Posterior vena cava (tissue), 2 donors: ENCODE data around the gene TMPRSS12. TPM values are rescaled to one million over a fixed set of nuclear protein-coding genes. Genes with fewer than 3 reads are reported as not detected.

Experiments used
- total RNA-seq, 2 donors: library from RNA; stranded (reverse); fragmentation: NEBNext Ultra II Directional; extraction: Animal tissue kit (Norgen Biotek cat#: 25700); gene quantifications; one replicate each; pipeline ENCODE4 v1.2.1, GENCODE V29; 2021
- donor health status: DM: yes; HTN: yes; CAD: no.
- donor health status: DM: yes; HTN: yes; CAD: no.

TMPRSS12 gene
- total RNA-seq, 2 donors from 2014 or later = not detected

Other genes starting within 250 kb of the TMPRSS12 start
- gene ATF1, start 78.8 kb upstream of the TMPRSS12 start, total RNA-seq = 10 to 100 TPM; 24.2 to 25.9 TPM
- not detected for gene HIGD1C, start 109.6 kb downstream of the TMPRSS12 start, total RNA-seq
- 10 to 100 TPM; 55.1 to 58.7 TPM for gene SLC11A2, start 183.5 kb downstream of the TMPRSS12 start, total RNA-seq
- 10 to 100 TPM; 21.3 to 32.1 TPM for gene LETMD1, start 205.4 kb downstream of the TMPRSS12 start, total RNA-seq
- 10 to 100 TPM; 23.6 to 29.4 TPM for gene CSRNP2, start 240.7 kb downstream of the TMPRSS12 start, total RNA-seq